ENCODE measurements around the gene KLF13.

The KLF13 gene

GRCh38 chr15:31362886-31363285, 36.3 kb downstream of the KLF13 start:
- no peak overlapping the region for H3K27ac ChIP-seq
- TF ChIP-seq CTCF (conservative IDR thresholded peaks at IDR 0.05) (no peak), ZFX (IDR thresholded peaks at IDR 0.05) (no peak)

- TF ChIP-seq ZFX (IDR thresholded peaks at IDR 0.05): no peak
- no peak for TF ChIP-seq CTCF (conservative IDR thresholded peaks at IDR 0.05)
- no peak overlapping the region for H3K27ac ChIP-seq
Measured at GRCh38 chr15:31364301-31365031, 37.8 kb downstream of the KLF13 start.

- TF ChIP-seq ZFX (IDR thresholded peaks at IDR 0.05) (no peak), CTCF (conservative IDR thresholded peaks at IDR 0.05) (no peak)
- H3K27ac ChIP-seq: no peak overlapping the region
Measured at GRCh38 chr15:31365032-31365654, 38.5 kb downstream of the KLF13 start.

GRCh38 chr15:31365655-31366127, 39.1 kb downstream of the KLF13 start:
- no peak overlapping the region for H3K27ac ChIP-seq
- TF ChIP-seq CTCF (conservative IDR thresholded peaks at IDR 0.05) (no peak), ZFX (IDR thresholded peaks at IDR 0.05) (no peak)

GRCh38 chr15:31366169-31366734, 39.6 kb downstream of the KLF13 start:
- no peak for TF ChIP-seq ZFX (IDR thresholded peaks at IDR 0.05)
- no peak overlapping the region for H3K27ac ChIP-seq

GRCh38 chr15:31367021-31367729, 40.5 kb downstream of the KLF13 start:
- H3K27ac ChIP-seq: no peak overlapping the region
- no peak for TF ChIP-seq ZFX (IDR thresholded peaks at IDR 0.05)
- TF ChIP-seq CTCF (conservative IDR thresholded peaks at IDR 0.05): no peak

GRCh38 chr15:31367730-31368344, 41.2 kb downstream of the KLF13 start:
- TF ChIP-seq CTCF (conservative IDR thresholded peaks at IDR 0.05) (no peak), ZFX (IDR thresholded peaks at IDR 0.05) (no peak)
- no peak overlapping the region for H3K27ac ChIP-seq
